Measurements from ENCODE around the gene LRP6.

DNA sequence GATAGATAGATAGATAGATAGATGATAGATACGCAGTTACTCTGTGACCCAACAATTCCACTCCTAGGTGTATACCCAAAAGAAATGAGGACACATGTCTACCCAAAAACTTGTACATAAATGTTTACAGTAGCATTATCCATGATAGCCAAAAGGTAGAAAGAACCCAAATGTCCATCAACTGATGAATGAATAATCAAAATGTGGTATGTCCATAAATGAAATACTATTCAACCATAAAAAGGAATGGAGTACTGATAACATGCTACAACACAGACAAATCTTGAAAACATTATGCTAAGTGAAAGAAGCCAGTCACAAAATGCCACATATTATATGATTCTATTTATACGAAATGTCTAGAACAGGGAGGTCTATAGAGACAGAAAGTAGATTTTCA is 36.1 kb upstream of the LRP6 start:
- TF ChIP-seq, protein P1, sequence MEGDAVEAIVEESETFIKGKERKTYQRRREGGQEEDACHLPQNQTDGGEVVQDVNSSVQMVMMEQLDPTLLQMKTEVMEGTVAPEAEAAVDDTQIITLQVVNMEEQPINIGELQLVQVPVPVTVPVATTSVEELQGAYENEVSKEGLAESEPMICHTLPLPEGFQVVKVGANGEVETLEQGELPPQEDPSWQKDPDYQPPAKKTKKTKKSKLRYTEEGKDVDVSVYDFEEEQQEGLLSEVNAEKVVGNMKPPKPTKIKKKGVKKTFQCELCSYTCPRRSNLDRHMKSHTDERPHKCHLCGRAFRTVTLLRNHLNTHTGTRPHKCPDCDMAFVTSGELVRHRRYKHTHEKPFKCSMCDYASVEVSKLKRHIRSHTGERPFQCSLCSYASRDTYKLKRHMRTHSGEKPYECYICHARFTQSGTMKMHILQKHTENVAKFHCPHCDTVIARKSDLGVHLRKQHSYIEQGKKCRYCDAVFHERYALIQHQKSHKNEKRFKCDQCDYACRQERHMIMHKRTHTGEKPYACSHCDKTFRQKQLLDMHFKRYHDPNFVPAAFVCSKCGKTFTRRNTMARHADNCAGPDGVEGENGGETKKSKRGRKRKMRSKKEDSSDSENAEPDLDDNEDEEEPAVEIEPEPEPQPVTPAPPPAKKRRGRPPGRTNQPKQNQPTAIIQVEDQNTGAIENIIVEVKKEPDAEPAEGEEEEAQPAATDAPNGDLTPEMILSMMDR (conservative IDR thresholded peaks at IDR 0.05; ENCODE audit: low read length) = no peak
- no peak for TF ChIP-seq EZH2phosphoT487 (IDR thresholded peaks at IDR 0.05; ENCODE audit: borderline replicate concordance, low read depth, low read length)
